ENCODE measurements around the gene SPACA9. TPM values are rescaled to one million over a fixed set of nuclear protein-coding genes. Genes with fewer than 3 reads are reported as not detected.
A peak's percentile ranks its signal among the peaks of the same experiment; 100 is the strongest.

Gene SPACA9
- total RNA-seq, 6 experiments from 2014 or later: 0.86 to 2.0 (median 1.3) TPM

GRCh38 chr9:132876849-132877248, 1.8 kb upstream of the SPACA9 start:
- Histone ChIP-seq H3K9me3 (no peaks in the 10 kb centered on the region), H3K4me1 (no peaks in the 10 kb centered on the region), H3K4me3 (no peak overlapping the region), H3K27me3 (no peaks in the 10 kb centered on the region), H3K36me3 (no peaks in the 10 kb centered on the region), H3K27ac (no peak overlapping the region)
- no peak for DNase-seq
- ATAC-seq: no peak
- intact Hi-C loops (cut with DNase I): no loop called here
- no peak for TF ChIP-seq CTCF (IDR thresholded peaks at IDR 0.05)
- no peak for TF ChIP-seq POLR2A (IDR thresholded peaks at IDR 0.05)
- 100% methylated on average over 1 of the region's 3 CpGs for WGBS (ENCODE audit: insufficient coverage, low coverage, low lambda C conversion rate, missing lambda C conversion rate)

- TF ChIP-seq POLR2A (IDR thresholded peaks at IDR 0.05): no peak
- H3K4me1 ChIP-seq: no peaks in the 10 kb centered on the region
- DNase-seq (no peak), ATAC-seq (no peak)
- no peak overlapping the region for H3K27ac ChIP-seq
- intact Hi-C loops (cut with DNase I): no loop called here
- peak overlapping the region; percentile 96 to 97 (median 97) for H3K4me3 ChIP-seq
- no peaks in the 10 kb centered on the region for H3K27me3 ChIP-seq
- WGBS (ENCODE audit: insufficient coverage, low coverage, low lambda C conversion rate, missing lambda C conversion rate): 47% methylated on average over 5 of the region's 14 CpGs
- H3K36me3 ChIP-seq: no peaks in the 10 kb centered on the region
- H3K9me3 ChIP-seq: no peaks in the 10 kb centered on the region
Measured at GRCh38 chr9:132877458-132877823, 1.3 kb upstream of the SPACA9 start.

- H3K27ac ChIP-seq: peak within 1 kb of the TSS in 2 of 3 donors; percentile 32 to 33
- intact Hi-C loops (cut with DNase I): no loop called here
- no peaks in the 10 kb centered on the region for H3K9me3 ChIP-seq
- peak; percentile 71 to 74 (median 72) for DNase-seq
- WGBS (ENCODE audit: insufficient coverage, low coverage, low lambda C conversion rate, missing lambda C conversion rate): 0% methylated on average over 7 of the region's 89 CpGs
- H3K36me3 ChIP-seq: no peaks in the 10 kb centered on the region
- no peaks in the 10 kb centered on the region for H3K27me3 ChIP-seq
- H3K4me3 ChIP-seq: peak within 1 kb of the TSS; percentile 96 to 97 (median 97)
- peak; percentile 75 to 91 (median 89) for ATAC-seq
- TF ChIP-seq POLR2A (IDR thresholded peaks at IDR 0.05) (no peak), CTCF (IDR thresholded peaks at IDR 0.05) (no peak)
- H3K4me1 ChIP-seq: no peaks in the 10 kb centered on the region
Measured at GRCh38 chr9:132877824-132878694, 639 bp upstream of the SPACA9 start, which contains the start of gene AK8. AK8 (minus strand) TSS chr9:132878284; CDS start chr9:132878255, 29 bp downstream.

- WGBS (ENCODE audit: insufficient coverage, low coverage, low lambda C conversion rate, missing lambda C conversion rate): 76% methylated on average over 5 of the region's 6 CpGs
- ATAC-seq: no peak
- intact Hi-C loops (cut with DNase I): no loop called here
- Histone ChIP-seq H3K4me3 (peak overlapping the region in 1 of 3 donors; percentile 96), H3K4me1 (no peaks in the 10 kb centered on the region), H3K36me3 (no peaks in the 10 kb centered on the region), H3K9me3 (no peaks in the 10 kb centered on the region), H3K27me3 (no peaks in the 10 kb centered on the region), H3K27ac (no peak overlapping the region)
- TF ChIP-seq POLR2A (IDR thresholded peaks at IDR 0.05) (no peak), CTCF (IDR thresholded peaks at IDR 0.05) (no peak)
- DNase-seq: no peak
Measured at GRCh38 chr9:132879457-132880323, 992 bp downstream of the SPACA9 start.

- no peak for DNase-seq
- Histone ChIP-seq H3K4me3 (no peak overlapping the region), H3K27ac (no peak overlapping the region), H3K27me3 (no peaks in the 10 kb centered on the region), H3K9me3 (no peaks in the 10 kb centered on the region), H3K36me3 (no peaks in the 10 kb centered on the region), H3K4me1 (no peaks in the 10 kb centered on the region)
- 79% methylated on average over 7 of the region's 7 CpGs for WGBS (ENCODE audit: insufficient coverage, low coverage, low lambda C conversion rate, missing lambda C conversion rate)
- ATAC-seq: no peak
- intact Hi-C loops (cut with DNase I): no loop called here
- TF ChIP-seq CTCF (IDR thresholded peaks at IDR 0.05): no peak
- no peak for TF ChIP-seq POLR2A (IDR thresholded peaks at IDR 0.05)
Measured at GRCh38 chr9:132880324-132880661, 1.6 kb downstream of the SPACA9 start.

All from right lobe of liver (tissue), 6 donors.